Measurements from ENCODE around the gene PLXNC1. TPM values are rescaled to one million over a fixed set of nuclear protein-coding genes. Genes with fewer than 3 reads are reported as not detected.

The PLXNC1 gene
- 1 to 10 TPM; 5.3 to 9.6 (median 7.3) TPM for polyA plus RNA-seq (ENCODE audit: insufficient read length in 4 of 4)

- DNase-seq (ENCODE audit: low read depth in 4 of 4, low spot score in 2 of 4), result no peak
These were observed at the start of gene PLXNC1 for GRCh38 chr12:94147991-94148738. Gene PLXNC1, plus strand, starts transcription at chr12:94148577. Its CDS starts 395 bp downstream, at chr12:94148972.

DNA sequence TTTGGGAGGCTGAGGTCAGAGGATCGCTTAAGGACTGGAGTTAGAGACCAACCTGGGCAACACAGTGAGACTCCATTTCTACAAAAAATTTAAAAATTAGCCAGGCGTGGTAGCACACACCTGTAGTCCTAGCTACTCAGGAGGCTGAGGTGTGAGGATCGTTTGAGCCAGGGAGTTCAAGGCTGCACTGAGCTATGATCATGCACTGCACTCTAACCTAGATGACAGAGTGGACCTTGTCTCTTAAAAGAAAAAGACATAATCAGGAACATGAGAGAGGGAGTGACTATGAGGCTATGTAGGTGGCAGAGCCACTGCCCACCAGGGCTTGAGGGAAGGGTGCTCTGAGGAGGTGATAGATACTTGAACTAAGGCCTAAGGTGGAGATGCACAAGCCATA is 49.2 kb upstream of the PLXNC1 start:
- no peak for DNase-seq (ENCODE audit: low read depth in 4 of 4, low spot score in 2 of 4)

DNA sequence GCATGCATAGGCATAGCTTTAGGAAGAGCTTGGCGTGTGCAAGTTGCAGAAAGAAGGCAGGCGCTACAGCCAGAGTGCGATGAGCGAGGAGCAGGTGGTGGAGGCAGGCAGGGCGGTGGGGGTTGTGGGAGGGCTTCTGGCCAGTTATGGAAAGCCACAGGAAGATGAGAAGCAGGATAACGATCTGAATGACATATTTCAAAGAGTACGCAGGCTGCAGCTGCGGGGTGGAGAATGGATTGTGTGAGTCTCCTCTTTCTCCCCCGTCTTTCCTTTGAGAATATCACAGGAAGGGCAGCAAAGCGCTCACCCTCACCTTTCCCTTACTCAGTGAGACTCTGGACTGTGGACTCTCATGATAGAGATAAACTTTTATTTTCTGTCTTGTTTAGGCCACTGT is 48.7 kb upstream of the PLXNC1 start:
- DNase-seq (ENCODE audit: low read depth in 4 of 4, low spot score in 2 of 4), result no peak

DNA sequence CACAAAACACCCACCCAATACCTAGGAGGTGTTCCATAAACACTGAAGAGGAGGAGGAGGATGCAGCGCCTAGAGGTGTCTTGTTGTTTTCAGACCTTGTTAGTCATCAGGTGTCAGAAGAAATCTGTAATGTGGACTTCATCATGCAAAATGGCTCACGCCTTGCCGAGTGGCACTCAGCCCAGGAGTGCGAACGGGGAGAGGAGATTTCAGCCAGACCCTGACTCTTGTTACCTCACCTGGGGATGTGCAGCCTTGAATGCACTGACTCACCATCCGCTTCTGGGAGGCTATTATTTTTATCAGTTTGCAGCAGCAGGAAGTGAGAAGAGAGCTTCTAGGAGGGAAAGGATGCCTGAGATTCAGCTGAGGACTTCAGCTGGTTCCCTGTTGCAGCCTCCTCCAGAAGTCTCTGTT is 48.2 kb upstream of the PLXNC1 start:
- no peak for DNase-seq (ENCODE audit: low read depth in 4 of 4, low spot score in 2 of 4)

DNA sequence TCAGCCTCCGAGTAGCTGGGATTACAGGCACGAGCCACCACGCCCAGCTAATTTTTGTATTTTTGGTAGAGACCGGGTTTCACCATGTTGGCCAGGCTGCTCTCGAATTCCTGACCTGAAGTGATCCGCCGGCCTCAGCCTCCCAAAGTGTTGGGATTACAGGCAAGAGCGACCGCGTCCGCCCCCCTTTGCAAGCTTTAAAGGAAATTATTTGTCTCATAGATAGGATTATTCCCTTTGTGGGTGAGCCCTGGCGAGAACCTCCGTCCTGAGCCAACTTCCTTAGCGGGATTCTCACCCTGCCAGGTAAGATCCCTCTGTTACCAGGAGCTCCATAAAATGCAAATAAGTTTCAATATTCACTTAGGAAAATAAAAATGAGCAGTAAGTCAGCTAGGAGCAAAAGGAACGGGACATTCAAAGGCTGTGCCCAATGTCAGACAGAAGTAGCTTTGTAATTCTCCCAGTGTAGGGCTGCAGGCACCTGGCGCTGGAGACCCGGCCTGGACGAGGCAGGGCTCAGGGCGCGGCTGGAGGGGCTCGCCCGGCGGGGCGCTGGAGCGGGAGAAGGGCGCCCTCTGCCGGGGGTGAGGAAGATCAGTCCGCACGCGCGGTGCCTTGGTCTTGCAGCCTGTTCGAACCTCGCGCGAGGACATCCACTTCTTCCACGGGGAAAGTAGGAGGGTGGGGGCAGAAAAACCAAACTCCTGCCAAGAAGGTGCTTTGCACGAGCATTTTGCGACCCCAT is 47.2 kb upstream of the PLXNC1 start:
- DNase-seq (ENCODE audit: low read depth in 4 of 4, low spot score in 2 of 4), result peak in 3 of 4 donors; percentile 46 to 68 (median 51)

DNA sequence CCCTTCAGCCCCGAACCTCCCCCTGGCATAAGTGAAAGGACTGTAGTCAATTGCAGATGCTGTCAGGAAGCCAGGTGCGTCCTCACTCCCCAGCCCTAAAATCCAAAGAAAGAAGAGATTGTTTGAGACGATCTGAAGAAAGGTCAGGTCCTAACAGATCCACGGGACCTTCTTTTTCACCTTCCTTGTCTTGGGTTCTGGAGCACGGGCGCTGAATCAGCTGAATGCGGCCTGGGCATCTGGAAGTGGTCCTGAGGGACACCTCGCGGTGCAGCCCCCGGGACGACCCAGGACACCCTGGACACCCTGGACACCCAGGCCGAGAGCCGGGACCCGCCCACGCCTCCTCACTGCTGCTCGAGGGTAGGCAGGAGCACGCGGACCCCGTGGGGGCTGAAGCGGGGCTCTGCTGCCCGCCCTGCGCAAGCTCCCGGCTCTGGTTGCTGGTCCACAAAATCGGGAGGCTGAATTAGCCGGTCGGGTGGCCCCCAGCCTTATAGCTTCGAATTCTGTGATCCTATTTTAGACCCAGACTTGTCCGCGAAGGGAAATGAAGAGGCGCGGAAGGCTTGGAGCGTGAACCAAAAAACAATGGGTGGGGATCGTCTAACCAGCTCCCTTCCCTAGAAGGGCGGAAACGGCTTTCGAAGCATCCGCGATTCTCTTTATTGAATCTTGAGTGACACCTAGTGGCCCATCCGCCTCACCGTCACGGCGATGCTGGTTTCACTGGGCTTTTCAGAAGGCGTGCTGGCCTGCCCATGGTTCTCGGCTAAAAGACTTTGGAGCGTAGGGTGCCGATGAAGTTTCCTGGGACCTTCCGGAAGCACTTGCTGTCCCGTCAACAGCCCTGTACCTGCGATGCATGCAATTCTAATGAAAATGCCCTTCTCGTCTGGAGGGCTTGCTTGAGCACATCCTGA is 46.4 kb upstream of the PLXNC1 start:
- DNase-seq (ENCODE audit: low read depth in 4 of 4, low spot score in 2 of 4), result peak; percentile 58 to 83 (median 77)

DNA sequence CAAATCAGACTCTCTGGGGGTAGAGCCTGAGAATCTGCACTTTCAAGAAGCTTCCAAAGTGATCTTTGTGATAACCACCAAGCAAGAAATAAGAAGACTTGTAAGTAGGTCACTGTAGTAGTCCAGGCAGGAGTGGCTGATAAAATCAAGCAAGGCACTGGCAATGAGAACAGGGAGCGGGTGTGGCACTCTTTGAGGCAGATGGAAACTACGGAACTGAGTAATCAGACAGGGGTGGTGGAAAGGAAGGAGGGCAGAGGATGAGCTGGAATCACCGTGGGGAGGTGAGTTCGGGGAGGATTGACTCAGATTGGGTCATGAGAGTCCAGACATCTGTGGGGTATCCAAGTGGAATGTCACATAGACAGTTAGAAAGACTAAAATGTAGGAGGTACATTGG is 44.4 kb upstream of the PLXNC1 start:
- DNase-seq (ENCODE audit: low read depth in 4 of 4, low spot score in 2 of 4), result no peak

DNA sequence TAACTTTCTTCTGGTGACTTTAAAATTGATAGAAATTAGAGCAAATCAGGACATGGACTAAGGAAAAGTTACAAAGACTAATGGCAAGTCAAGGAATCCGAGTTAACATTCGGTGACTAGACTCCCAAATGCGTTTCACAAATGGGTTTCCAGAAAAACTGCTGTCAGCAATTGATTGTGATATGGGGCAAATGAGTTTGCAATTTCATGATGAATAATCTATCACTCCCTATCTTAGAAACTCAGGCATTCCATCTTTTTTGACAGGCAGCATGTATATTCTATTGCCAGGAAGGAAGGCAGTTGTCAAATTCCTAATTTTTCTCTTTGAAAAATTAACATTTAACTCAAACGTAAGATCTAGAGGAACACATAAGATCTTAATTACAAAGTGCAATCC is 40.5 kb upstream of the PLXNC1 start:
- DNase-seq (ENCODE audit: low read depth in 4 of 4, low spot score in 2 of 4), result no peak

GRCh38 chr12:94109160-94109559 is 39.2 kb upstream of the PLXNC1 start:
- DNase-seq (ENCODE audit: low read depth in 4 of 4, low spot score in 2 of 4), result no peak

- DNase-seq (ENCODE audit: low read depth in 4 of 4, low spot score in 2 of 4), result no peak
These were observed 38.1 kb upstream of the PLXNC1 start for GRCh38 chr12:94110258-94110657.

- DNase-seq (ENCODE audit: low read depth in 4 of 4, low spot score in 2 of 4), result no peak
These were observed 37.1 kb upstream of the PLXNC1 start for GRCh38 chr12:94111302-94111701.

DNA sequence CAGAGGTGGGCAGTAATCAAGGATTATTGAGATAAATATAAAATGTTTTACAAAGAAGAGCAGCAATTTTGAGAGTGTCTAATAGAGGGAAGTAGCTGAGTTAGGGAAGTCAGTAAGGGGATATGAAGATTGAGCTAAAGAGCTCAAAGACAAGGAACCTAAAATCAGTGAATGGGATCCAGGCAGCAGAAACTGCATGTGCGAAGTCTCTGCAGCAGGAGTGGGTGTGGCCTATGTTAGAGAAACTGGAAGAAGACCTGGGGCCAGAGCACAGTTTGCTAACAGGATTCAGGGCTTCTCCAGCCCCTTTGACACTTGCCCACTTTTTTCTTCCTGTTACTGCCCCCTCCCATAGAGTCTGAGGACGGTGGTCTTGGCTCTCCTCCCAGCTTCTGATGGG is 36.3 kb upstream of the PLXNC1 start:
- no peak for DNase-seq (ENCODE audit: low read depth in 4 of 4, low spot score in 2 of 4)

DNA sequence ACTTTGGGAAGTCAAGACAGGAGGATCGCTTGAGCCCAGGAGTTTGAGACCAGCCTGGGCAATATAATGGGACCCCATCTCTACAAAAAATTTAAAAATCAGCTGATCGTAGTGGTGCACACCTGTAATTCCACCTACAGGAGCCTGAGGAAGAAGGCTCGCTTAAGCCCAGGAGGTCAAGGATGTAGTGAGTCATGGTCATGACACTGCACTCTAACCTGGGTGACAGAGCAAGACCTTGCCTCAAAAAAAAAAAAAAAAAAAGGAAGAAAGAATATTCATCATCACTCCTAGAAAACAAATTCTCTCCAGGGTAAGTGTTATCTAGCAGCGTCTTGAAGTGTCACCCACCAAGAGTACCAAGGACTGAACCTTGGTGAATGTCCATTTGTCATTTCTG is 34.2 kb upstream of the PLXNC1 start:
- DNase-seq (ENCODE audit: low read depth in 4 of 4, low spot score in 2 of 4), result no peak

DNA sequence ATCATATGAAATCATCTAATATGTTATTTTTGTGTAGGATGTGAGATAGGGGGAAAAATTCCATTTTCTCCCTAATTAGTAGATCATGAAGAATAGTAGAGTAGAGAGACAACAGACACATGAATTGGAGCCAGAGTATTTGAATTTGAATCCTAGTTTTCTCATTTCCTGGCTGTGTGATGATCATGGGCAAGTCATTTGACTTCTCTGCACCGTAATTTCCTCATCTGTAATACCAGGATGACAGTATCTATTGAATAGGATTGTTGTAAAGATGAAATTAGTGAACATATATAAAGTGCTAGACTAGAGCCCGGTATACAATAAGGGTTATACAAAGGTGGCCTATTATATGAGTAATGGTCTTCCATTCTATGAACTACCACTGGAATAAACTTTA is 32.2 kb upstream of the PLXNC1 start:
- no peak for DNase-seq (ENCODE audit: low read depth in 4 of 4, low spot score in 2 of 4)

- DNase-seq (ENCODE audit: low read depth in 4 of 4, low spot score in 2 of 4), result no peak
These were observed 26.5 kb upstream of the PLXNC1 start for GRCh38 chr12:94121886-94122285.

DNA sequence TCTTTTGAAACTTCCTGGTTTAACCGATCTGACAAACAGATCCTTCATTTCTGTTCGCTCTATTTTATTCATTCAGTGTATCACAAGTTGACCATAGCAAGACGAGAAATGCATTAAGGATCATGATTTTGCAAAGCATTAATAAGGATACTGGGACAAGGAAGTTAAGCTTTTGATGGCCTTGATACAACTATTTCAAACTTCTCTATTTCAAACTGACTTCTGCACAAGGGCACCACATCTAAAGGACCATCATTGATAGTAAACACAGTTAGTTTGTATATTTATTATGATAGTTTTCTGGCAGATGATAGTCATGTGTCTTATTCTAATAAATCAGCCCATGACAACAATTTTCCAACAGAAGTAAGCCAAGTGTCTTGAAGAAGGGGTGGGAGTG is 25.8 kb upstream of the PLXNC1 start:
- DNase-seq (ENCODE audit: low read depth in 4 of 4, low spot score in 2 of 4), result no peak

DNA sequence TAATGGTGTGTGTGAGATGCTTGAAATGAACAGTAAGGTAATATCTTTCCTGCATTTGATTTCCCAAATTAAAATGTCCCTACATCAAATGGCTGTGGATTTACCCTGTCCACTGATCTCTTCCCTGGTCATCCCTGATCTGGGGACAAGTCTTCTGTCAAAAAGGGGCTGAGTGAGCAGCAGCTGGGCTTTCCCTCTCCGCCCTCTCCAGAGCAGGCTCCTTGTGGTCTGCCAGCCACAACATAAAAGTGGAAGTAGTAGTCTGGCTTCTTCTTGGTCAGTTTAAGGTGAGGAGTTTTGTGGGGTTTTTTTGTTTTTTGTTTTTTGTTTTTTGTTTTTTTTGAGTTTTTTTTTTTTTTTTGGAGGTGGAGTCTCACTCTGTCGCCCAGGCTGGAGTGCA is 25.2 kb upstream of the PLXNC1 start:
- no peak for DNase-seq (ENCODE audit: low read depth in 4 of 4, low spot score in 2 of 4)

DNA sequence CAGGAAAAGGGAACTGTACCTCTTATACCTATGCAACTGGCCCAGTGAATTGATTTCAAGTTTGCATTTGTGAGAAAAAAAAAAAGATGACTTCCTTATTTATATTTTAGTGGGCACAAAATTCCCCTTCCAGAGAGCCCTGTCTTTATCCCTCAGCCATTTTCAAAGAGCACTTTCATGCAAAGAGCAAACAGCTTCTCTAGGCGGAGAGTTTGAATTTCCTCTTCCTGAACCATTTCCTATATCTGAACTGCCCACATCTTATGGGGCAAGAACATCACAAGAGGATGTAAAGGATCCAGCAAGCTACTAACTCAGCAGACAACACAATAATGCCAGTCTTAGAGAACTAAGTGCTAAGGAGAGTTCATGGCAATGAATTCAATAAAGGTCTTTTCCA is 22.3 kb upstream of the PLXNC1 start:
- no peak for DNase-seq (ENCODE audit: low read depth in 4 of 4, low spot score in 2 of 4)

DNA sequence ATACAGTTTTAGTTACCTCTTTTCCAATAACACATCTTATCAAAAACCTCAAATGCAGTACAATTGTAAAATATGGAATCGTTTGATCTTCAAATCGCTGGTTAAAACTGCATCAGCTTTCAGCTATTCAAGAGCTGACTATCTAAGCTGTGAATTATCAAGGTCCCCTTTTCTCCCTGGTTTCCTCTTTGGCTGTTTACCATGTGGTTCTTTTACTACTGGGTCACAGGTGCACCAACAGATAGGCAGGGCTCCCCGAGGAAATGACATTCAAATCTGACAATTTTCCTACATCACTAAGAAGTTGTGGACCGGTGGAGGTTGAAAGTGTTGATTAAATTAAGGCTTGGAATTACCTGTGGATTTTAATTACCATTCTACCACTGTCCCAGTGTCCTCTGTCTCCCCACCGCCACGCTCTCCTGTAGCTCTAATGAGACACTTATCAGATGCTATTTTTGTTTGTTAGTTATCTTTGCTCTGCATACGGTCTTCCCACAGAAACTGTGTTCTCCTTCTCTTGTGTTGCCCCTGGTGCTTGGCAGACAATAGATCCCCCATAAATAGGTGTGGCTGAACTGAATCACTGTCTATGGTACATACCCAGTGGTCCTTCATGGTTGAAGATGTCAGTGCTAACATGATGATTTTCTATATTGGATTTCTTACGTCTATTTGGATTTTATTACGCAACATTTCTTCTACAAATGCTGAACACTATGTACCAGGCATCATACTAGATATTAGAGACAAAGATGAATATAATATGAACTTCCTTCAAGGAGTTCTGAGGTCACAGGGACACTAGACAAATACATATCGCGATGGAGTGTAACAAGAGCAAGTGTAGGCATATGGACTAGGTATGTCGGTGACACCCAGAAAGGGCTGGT is 20.9 kb upstream of the PLXNC1 start:
- no peak for DNase-seq (ENCODE audit: low read depth in 4 of 4, low spot score in 2 of 4)

DNA sequence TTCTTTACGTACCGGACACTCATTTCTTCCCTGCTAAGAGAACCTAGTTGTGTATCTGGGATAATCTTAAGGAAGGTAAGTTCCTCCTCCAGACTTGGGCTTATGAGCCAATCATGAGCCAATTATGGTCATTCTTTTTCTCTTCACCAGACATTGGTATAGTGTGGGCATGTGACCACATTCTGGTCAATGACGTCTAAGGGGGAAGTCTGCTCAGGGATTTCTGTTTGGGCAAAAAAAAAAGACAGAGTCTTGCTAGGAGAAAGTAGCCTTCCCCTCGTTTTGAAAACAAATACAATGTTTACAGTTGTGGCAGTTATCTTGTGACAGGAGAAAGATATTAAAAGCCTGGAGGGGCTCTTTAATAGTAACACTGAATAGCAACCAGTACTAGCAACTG is 20.1 kb upstream of the PLXNC1 start:
- DNase-seq (ENCODE audit: low read depth in 4 of 4, low spot score in 2 of 4), result no peak
